Measurements from ENCODE around the gene SMAD1. TPM values are rescaled to one million over a fixed set of nuclear protein-coding genes. Genes with fewer than 3 reads are reported as not detected.

SMAD1 gene
- 10 to 100 TPM in 1 of 2 experiments, 1 to 10 TPM in 1; 9.7 to 11.5 TPM for total RNA-seq
- 1.8 TPM for polyA plus RNA-seq (2013, experiment 1 of 2)
- 2.7 TPM for polyA plus RNA-seq (2013, experiment 2 of 2)
- total RNA-seq: 0.23 to 5.8 (median 1.2) reads per million in 172 experiments

DNA sequence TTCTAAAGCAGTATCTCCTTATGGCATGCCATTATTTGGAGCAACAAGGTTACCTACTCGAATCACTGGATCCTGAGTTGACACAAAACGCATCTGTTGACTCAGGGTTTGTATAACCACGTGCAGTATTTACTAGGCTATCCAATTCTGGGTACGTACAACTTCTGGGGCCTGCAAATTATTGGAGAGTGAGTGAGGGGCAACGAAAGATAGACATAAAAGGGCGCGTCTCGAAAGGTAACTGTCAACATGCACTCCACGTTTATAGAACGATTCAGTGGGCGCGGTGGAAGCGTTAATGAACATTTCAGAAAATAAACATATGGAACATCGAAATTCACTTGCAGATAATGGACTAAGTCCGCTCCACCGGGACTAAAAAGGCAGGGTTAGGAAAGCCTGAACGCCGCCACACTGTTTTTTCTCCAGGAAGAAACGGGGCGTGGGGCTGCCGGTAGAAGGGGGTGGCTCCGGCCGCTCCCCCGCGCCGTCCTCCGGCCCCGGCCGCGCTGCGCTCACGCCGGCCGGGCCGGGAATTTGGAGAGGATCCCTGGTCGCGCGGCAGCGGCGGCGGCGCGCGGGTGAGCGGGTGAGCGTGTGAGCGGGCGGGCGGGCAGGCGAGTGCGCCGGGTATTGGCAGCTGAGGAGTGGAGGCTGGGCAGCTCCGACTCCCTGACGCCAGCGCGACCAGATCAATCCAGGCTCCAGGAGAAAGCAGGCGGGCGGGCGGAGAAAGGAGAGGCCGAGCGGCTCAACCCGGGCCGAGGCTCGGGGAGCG lies at the start of gene SMAD1:
Gene SMAD1, plus strand, starts transcription at position 690 of the 778 bp plus-strand sequence. CDS start 32,761 bp downstream, outside the sequence.
- intact Hi-C loops (cut with DNase I, micrococcal nuclease): loop anchor here (2.0 to 10.0 kb wide), 5 partner anchors 135 to 693 kb away; partner anchors contain the start of genes ABCE1 (in 1 of the 2), ANAPC10 (in 1 of the 2), LSM6 (in 1 of the 2) and OTUD4 (in 1 of the 2)
- TF ChIP-seq, protein P1, sequence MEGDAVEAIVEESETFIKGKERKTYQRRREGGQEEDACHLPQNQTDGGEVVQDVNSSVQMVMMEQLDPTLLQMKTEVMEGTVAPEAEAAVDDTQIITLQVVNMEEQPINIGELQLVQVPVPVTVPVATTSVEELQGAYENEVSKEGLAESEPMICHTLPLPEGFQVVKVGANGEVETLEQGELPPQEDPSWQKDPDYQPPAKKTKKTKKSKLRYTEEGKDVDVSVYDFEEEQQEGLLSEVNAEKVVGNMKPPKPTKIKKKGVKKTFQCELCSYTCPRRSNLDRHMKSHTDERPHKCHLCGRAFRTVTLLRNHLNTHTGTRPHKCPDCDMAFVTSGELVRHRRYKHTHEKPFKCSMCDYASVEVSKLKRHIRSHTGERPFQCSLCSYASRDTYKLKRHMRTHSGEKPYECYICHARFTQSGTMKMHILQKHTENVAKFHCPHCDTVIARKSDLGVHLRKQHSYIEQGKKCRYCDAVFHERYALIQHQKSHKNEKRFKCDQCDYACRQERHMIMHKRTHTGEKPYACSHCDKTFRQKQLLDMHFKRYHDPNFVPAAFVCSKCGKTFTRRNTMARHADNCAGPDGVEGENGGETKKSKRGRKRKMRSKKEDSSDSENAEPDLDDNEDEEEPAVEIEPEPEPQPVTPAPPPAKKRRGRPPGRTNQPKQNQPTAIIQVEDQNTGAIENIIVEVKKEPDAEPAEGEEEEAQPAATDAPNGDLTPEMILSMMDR (IDR thresholded peaks at IDR 0.05): no peak
- peak within 1 kb of the TSS; percentile 53 for H3K4me3 ChIP-seq (ENCODE audit: low read length)
- ATAC-seq (ENCODE audit: poor library complexity) (peak; percentile 57), DNase-seq (peak in 6 of 14 experiments; percentile 17 to 51 (median 35))
- no peak within 1 kb of the TSS for H3K27ac ChIP-seq (ENCODE audit: low read depth in 1 of 2, low read length in 2 of 2)
- peaks cover 5% of the 10 kb centered on the region for H3K36me3 Mint-ChIP-seq (ENCODE audit: low read depth)
- ChIA-PET POLR2A (no interaction called here), CTCF (interaction anchor here (0.6 kb wide), 1 partner anchor 140 kb away, joined by 3 read pairs; no protein-coding TSS in a partner anchor)
- peak within 1 kb of the TSS; percentile 88 for H3K27ac Mint-ChIP-seq
- H3K9me3 ChIP-seq (ENCODE audit: control insufficient read depth in 1 of 2, insufficient read depth in 1 of 2, low read length in 2 of 2): no peaks in the 10 kb centered on the region
- no peaks in the 10 kb centered on the region for H3K9me3 Mint-ChIP-seq
- peaks cover 8% of the 10 kb centered on the region for H3K4me1 Mint-ChIP-seq (ENCODE audit: low read depth)
- peaks cover 10 to 16% of the 10 kb centered on the region in 2 experiments for H3K27me3 ChIP-seq (ENCODE audit: control insufficient read depth in 1 of 2, insufficient read depth in 2 of 2, low read length in 2 of 2)
- H3K36me3 ChIP-seq (ENCODE audit: insufficient read depth, low read length): no peaks in the 10 kb centered on the region
- H3K4me3 Mint-ChIP-seq: peak within 1 kb of the TSS; percentile 98
- H3K27me3 Mint-ChIP-seq: no peaks in the 10 kb centered on the region
- H3K4me1 ChIP-seq (ENCODE audit: insufficient read depth, low read length): peaks cover 12% of the 10 kb centered on the region

DNA sequence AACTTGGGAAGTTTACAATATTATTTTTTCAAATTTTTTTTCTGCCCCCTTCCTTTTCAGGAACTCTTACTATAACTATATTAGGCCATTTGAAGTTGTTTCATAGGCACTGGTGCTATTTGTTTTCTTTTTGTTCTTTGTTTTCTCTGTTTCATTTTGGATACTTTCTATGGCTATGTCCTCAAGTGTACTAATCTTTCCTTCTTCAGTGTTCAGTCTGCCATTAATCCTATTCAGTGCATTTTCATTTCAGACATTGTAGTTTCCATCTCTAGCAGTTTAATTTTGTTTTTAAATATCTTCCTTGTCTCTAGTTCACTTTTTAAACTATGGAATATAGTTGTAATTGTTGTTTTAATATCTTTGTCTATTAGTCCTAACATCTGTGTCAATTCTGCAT lies 48.0 kb upstream of the SMAD1 start:
- intact Hi-C loops (cut with DNase I, micrococcal nuclease): no loop called here
- no peak overlapping the region for H3K4me3 ChIP-seq (ENCODE audit: low read length)
- CTCF ChIA-PET: no interaction called here
- POLR2A ChIA-PET: no interaction called here
- no peaks in the 10 kb centered on the region for H3K4me1 ChIP-seq (ENCODE audit: insufficient read depth, low read length)
- ATAC-seq (ENCODE audit: poor library complexity): no peak
- no peak overlapping the region for H3K4me3 Mint-ChIP-seq
- H3K27me3 ChIP-seq (ENCODE audit: control insufficient read depth in 1 of 2, insufficient read depth in 2 of 2, low read length in 2 of 2): peaks cover 0 to 5% of the 10 kb centered on the region in 2 experiments
- H3K27me3 Mint-ChIP-seq: peaks cover 54% of the 10 kb centered on the region
- H3K9me3 ChIP-seq (ENCODE audit: control insufficient read depth in 1 of 2, insufficient read depth in 1 of 2, low read length in 2 of 2): no peaks in the 10 kb centered on the region
- no peak overlapping the region for H3K27ac Mint-ChIP-seq
- no peaks in the 10 kb centered on the region for H3K36me3 Mint-ChIP-seq (ENCODE audit: low read depth)
- no peaks in the 10 kb centered on the region for H3K4me1 Mint-ChIP-seq (ENCODE audit: low read depth)
- TF ChIP-seq, protein P1 (IDR thresholded peaks at IDR 0.05): no peak
- H3K36me3 ChIP-seq (ENCODE audit: insufficient read depth, low read length): no peaks in the 10 kb centered on the region
- DNase-seq: no peak
- H3K27ac ChIP-seq (ENCODE audit: low read depth in 1 of 2, low read length in 2 of 2): no peak overlapping the region
- H3K9me3 Mint-ChIP-seq: peaks cover 17% of the 10 kb centered on the region

DNA sequence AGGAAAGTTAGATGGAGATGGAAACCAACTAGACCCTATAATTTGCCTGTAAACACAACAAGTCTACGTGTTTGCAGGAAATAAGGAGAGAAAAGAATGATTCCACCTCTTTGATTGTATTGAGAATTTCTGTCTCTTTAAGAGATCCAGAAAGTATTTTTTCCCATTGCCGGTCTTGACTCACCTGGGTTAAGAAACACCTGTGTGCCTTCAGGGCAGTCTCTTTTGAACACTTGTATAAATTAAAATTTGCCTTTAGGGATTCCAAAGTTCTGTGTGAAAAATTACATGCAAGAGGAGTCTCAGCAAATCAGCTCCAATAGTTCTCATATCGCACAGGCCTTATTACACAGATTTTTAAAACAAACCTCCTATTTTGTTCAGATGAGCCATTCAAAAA lies 46.0 kb upstream of the SMAD1 start:
- H3K27ac Mint-ChIP-seq: no peak overlapping the region
- Histone ChIP-seq H3K4me1 (ENCODE audit: insufficient read depth, low read length) (no peaks in the 10 kb centered on the region), H3K27ac (ENCODE audit: low read depth in 1 of 2, low read length in 2 of 2) (no peak overlapping the region), H3K27me3 (ENCODE audit: control insufficient read depth in 1 of 2, insufficient read depth in 2 of 2, low read length in 2 of 2) (peaks cover 0 to 5% of the 10 kb centered on the region in 2 experiments), H3K36me3 (ENCODE audit: insufficient read depth, low read length) (no peaks in the 10 kb centered on the region), H3K9me3 (ENCODE audit: control insufficient read depth in 1 of 2, insufficient read depth in 1 of 2, low read length in 2 of 2) (no peaks in the 10 kb centered on the region), H3K4me3 (ENCODE audit: low read length) (no peak overlapping the region)
- H3K4me3 Mint-ChIP-seq: no peak overlapping the region
- intact Hi-C loops (cut with DNase I, micrococcal nuclease): no loop called here
- H3K27me3 Mint-ChIP-seq: peaks cover 54% of the 10 kb centered on the region
- ATAC-seq (ENCODE audit: poor library complexity) (no peak), DNase-seq (no peak)
- H3K9me3 Mint-ChIP-seq: peaks cover 17% of the 10 kb centered on the region
- ChIA-PET CTCF (no interaction called here), POLR2A (no interaction called here)
- TF ChIP-seq, protein P1 (IDR thresholded peaks at IDR 0.05): no peak
- H3K36me3 Mint-ChIP-seq (ENCODE audit: low read depth): no peaks in the 10 kb centered on the region
- H3K4me1 Mint-ChIP-seq (ENCODE audit: low read depth): no peaks in the 10 kb centered on the region
